Stimulated activated CD8-positive, alpha-beta memory T cell treated with anti-CD3 and anti-CD28 coated beads, Interleukin-15, amount 100 ng/mL, for 48 hours (primary cell): ENCODE data around the gene ENTPD3.
A peak's percentile ranks its signal among the peaks of the same experiment; 100 is the strongest.

Experiments used
- DNase-seq, 2 donors: peaks; one replicate each; pipeline ENCODE4 v3.0.0-alpha.2; 2020; ENCODE audit warnings: low read depth in 2 of 2

Gene ENTPD3

DNA sequence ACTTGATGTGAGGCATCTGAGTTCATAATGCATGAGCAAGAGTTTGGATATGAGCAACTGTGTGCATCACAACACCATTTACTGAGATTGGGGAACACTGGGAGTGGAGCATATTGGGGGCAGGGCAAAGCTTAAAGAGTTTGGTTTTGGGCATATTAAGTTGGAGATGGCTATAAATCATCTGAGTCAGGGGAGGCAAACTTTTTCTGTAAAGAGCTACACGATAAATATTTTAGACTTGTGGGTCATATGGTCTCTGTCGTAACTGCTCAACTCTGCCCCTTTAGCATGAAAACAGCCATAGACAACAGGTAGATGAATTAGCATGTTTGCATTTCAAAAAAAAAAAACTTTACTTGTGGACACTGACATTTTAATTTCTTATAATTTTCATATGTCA lies 20.0 kb downstream of the ENTPD3 start:
- no peak for DNase-seq

DNA sequence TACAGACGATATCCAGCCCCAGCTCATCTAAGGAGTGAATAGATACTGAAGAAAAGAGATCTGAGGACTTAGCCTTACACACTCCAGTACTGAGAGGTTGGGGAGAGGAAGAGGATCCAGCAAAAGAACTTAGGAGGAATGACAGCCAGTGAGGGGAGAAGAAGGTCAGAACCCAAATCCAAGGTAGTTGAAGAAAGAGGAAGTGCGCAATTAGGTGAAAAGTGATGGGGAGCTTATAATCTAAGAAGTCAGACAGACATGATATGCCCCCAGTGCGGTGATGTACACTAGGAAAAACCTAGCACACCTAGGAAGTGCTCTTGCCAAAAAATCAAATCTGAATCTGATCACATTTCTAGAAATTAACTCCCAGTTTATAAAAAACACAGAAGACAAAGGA lies 20.6 kb downstream of the ENTPD3 start:
- DNase-seq, result no peak

DNA sequence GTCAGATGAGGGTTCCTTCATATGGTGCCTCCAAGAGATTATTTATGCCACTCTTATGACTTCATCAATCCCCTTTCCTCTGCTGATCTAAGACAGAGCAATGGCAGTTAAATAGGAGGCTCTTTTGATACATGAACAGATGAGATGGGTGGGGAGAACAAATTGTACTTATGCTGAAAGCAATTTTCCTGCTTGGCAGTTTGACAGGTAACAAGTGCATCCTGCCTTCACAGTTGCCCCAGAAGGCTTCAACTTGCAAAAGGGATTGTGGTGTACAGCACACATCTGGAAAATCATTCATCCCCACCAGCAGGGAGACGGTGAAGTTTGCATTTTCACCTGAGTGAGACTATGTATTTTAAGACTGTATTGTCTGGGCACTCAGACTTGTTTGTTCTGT lies 27.3 kb downstream of the ENTPD3 start:
- DNase-seq, result no peak

DNA sequence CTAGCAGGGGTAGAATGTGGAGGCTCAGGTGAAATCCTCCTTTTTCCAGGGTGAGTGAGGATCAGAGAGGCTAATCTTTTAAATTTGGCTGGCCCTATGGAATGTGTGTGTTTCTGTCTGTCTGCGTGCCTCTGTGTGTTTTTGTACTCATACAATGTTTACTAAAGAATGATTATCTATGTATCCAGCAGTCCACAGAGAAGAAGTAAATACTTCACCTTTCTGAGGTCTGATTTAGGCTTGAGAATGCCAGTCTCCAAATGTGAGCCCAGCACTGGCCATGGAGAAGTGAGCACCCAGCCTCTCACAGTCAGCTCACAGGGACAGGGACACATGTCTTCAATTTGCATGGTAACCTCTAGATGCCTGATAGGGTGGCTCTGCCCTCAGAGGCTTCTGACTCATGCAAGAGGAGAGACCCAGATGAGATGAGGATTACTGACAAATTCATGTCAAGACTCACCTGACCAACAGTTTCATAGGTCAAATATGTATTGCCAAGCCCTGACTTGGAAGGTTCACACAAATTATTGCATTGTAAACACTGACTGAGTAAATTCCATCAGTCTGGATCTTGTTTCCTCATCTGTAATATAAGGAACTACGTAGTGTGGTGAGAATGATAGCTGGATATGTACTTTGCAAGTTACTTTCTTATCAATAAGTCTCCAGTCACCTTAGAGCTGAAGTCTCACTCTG lies 31.0 kb downstream of the ENTPD3 start:
- DNase-seq, result no peak

DNA sequence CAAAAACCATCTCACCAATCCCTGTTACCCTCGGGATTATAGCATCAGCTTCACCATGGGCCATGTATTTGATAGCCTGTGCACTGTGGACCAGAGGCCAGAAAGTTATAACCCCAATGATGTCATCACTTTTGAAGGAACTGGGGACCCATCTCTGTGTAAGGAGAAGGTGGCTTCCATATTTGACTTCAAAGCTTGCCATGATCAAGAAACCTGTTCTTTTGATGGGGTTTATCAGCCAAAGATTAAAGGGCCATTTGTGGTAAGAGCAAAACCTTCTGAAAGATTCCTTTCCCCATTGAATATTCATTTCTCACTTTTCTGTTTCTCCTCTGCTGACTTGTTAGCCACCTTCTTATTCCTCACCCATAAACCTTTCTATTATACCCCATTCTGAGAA lies 35.9 kb downstream of the ENTPD3 start:
- no peak for DNase-seq

DNA sequence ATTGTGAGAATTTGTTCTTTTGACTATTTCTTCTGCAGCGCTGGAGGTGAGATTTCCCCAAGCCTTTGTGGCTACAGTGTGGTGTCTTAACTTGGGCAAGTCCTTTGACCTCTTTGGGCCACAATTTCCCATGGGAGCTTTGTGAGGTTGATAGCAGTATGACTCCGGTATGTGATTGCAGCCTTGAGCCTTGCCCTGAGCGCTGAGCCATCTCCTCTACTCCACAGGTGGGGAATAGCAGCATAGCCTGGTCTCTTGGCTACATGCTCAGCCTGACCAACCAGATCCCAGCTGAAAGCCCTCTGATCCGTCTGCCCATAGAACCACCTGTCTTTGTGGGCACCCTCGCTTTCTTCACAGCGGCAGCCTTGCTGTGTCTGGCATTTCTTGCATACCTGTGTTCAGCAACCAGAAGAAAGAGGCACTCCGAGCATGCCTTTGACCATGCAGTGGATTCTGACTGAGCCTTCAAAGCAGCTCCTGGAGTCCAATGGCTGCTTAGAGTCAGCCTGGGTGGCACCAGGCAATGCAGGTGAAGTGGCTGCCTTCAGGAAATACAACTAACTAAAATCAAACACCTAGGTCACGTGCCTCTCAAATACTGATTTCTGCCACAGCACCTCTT lies 40.2 kb downstream of the ENTPD3 start:
- DNase-seq, result no peak

DNA sequence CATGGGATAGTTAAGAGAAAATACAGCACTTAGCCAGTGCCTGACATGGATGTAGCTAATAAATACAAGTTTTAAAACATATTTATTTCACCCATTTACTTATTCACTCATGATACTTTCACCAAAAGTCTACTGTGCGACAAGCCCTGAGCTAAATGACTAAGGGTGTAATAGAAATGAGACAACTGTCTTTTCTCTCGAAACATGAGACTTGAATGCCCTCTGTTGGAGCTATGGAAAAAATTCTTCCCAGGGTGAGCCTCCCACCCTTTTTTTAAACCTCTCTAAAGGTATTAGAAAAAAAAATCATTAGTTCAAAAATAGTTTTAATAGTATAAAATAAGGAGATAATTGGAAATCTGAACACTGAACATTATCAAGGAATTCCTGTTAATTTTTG lies 45.8 kb downstream of the ENTPD3 start:
- no peak for DNase-seq

DNA sequence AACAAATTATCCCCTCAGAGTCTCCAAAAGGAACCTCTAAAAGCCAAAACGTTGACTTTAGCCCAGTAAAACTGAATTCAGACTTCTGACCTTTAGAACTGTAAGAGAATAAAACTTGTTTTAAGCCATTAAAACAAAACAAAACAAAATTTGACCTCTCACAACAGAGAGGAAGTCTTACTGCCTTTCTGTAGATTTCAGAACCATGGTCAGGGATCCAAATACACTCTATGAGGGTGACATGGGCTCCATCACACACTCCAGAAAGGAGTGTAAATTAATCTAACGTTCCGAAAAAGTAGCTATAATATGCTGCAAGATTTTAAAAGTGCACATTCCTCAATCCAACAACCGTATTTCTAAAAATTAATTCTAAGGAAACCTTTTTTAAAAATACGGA lies 50.9 kb downstream of the ENTPD3 start:
- no peak for DNase-seq

DNA sequence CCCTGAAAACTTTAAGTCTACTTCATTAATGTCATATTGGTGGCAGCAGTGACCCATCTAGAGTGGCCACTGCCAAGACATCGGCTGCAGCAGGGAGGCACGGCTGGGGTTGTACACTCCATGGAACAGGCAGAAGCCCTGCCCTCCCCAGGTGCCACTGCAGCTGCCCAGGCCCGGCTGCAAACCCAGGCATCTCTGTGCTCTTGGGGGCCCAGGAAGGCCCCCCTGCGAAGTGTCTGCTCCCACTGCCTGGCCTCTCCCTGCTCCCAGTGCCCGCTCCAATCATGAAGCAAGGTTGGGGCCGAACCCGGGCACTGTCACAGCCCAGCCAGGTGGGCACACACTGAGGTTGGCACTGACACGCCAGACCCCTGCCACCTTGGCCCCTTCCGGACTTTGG lies 58.1 kb downstream of the ENTPD3 start:
- no peak for DNase-seq

DNA sequence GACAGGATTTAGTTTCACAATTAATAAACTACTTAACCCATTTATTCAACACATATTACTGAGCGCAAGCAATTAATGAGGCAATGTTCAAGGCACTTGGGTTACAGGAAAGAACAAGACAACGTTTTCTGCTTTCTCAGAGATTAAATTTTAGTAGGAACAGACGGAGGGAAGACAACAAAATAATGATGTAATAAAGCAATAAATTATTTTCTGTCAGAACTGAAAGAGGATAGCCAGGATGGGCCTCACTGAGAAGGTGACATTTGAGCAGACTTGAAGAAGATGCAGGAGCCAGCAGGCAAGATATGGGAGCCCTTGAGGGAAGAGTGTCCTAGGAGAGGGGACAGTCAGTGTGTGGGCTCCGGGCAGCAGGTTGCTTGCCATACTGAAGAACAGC lies 58.9 kb downstream of the ENTPD3 start:
- no peak for DNase-seq

DNA sequence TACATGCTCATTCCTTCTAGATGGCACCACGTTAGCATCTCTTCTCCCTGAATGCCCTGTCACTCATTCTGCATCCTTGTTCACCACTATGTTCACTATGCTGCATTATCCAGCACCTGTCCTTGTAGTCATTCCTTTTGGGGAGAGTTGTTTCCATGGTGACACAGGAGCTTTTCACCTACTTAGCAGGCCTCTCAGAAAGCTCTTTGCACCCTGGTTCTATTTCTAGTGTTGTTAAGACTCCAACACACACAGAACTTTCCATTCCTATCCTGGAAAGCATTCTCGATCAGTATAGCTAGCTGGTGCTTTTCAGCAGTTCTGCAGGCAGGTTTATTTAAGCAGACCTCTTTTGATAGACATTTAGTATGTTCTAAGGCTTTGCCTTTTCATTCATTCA lies 63.5 kb downstream of the ENTPD3 start:
- no peak for DNase-seq

DNA sequence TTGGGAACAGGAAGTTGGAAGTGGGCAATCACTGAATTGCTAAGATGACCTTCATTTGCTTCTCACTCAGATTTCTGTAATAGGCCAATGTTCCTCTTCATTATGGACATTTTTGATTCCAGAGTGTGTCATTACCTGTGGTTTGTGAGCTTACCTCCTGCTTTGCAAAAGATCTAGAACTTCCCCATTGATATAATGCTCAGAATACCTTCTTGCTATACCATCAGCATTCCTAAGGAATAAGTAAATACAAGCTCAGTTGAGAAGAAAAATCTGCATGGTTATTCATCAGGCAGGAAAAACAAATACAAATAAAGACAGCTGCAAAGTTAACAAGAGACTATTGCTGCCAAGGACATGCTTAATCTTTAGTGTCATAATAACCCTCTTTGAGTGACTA lies 64.6 kb downstream of the ENTPD3 start:
- no peak for DNase-seq

DNA sequence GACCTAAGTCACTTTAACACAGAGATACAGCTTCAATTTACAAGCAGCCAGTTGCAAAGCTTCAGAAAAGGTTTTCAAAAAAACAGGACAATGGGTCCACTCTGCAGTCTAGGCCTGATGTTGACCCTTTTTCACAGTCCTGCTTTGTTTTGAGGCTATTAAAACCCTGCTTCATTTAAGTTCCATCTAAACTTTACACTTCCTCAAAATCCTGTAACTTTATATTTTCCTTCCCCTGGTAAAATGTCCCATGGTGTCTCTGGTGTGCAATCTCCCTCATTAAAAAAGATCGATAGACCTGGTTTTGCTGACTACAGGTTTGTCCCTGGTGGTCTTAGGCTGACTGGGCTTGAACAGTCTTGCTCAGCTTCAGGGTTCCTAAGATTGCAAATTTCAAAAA lies 65.1 kb downstream of the ENTPD3 start:
- no peak for DNase-seq

DNA sequence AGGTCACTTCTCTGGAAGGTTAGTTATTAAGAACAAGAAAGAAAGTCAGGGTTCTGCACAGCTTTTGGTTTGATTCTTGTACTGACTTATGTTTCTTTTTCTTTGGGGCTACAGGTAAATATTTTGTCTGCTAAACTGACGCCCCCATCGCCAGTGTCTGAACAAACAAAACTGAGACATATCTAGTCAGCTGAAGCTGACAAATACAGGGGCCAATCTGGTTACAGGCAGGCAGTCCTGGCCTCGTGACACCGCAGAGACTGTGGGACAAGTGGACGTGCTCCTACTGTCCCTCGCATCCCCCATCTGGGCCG lies 65.5 kb downstream of the ENTPD3 start:
- DNase-seq, result no peak

DNA sequence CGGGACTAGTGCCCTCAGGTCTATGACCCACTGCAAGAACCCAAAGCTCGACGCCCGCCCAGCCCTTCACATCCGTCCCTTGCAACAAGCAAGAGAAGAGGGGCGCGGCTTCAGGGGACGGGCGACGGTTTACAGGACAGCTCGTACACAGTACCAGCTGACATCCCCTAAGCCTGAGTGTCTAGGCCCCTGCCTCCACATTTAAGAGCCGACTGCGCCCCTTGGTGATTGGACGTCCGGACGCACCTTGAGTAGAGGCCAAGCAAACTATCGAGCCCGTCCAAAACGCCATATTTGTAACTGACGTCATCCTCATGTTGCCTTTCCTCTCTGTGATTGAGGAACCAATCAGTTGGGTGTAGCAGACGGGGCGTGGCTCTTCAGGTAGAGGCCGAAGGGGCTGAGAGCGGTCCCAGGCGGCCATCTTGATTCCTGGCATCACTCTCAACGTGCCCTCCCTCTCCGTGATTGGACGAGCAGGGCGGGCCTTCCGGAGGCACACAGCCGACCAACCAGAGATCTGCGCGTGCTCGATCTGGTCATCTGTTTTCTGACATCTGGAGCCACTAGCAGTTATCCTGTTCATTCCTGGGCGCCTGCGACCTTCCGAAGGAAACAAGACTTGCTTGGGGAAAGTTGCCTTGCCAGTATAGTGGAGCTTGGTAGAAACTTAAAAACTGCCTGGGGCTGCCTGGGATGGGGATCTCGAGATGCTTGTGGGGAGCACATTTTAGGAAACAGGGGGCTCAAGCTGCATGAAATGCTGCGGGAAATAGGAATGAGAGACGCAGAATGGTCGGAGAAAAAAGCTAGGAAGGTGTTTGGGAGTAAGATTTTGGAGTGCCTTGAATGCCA lies 66.1 kb downstream of the ENTPD3 start:
- peak; percentile 94 to 96 for DNase-seq

DNA sequence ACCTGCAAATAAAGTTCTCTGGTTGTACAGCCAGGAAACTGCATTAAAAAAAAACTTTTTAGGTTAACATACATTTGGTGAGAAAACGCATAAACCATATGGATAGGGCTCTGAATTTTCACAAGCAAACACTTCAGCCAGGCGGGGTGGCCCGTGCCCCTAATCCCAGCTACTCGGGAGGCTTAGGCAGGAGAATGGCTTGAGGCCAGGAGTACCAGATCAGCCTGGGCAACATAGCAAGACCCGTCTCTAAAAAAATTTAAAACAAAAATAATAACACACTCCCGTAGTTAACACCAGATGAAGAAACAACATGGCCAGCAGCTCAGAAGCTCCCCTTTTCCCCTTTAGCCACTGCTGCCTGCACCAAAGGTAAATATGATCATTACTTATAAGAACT lies 66.9 kb downstream of the ENTPD3 start:
- DNase-seq, result no peak

DNA sequence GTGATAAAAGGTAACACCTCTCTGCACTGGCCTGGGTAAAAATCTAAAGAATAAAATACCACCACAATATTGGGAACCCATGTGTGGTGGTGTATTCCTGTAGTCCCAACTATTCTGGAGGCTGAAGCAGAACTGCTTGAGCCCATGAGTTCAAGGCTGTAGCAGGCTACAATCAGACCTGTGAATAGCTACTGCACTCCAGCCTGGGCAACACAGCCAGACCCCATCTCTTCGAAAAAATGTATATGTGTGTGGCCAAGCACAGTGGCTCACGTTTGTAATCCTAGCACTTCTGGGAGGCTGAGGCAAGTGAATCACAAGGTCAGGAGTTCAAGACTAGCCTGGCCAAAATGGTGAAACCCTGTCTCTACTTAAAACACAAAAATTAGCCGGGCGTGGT lies 68.3 kb downstream of the ENTPD3 start:
- no peak for DNase-seq

DNA sequence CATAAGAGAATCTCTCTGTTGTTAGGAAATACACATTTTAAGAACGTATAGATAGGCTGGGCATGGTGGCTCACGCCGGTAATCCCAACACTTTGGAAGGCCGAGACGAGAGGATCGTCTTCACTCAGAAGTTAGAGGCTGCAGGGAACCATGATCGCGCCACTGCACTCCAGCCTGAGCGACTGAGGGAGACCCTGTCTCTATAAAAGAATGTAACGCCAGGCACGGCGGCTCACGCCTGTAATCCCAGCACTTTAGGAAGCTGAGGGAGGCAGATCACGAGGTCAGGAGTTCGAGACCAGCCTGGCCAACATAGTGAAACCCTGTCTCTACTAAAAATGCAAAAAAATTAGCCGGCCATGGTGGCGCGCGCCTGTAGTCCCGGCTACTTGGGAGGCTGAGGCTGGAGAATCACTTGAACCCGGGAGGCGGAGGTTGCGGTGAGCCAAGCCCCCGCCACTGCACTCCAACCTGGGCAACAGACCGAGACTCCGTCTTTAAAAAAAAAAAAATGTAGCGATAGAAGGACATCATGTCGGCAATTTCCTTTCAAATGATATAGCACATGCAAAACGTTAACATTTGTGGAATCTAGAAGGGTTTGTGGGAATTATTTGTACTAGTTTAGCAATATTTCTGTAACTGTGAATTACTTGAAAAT lies 69.4 kb downstream of the ENTPD3 start:
- no peak for DNase-seq

DNA sequence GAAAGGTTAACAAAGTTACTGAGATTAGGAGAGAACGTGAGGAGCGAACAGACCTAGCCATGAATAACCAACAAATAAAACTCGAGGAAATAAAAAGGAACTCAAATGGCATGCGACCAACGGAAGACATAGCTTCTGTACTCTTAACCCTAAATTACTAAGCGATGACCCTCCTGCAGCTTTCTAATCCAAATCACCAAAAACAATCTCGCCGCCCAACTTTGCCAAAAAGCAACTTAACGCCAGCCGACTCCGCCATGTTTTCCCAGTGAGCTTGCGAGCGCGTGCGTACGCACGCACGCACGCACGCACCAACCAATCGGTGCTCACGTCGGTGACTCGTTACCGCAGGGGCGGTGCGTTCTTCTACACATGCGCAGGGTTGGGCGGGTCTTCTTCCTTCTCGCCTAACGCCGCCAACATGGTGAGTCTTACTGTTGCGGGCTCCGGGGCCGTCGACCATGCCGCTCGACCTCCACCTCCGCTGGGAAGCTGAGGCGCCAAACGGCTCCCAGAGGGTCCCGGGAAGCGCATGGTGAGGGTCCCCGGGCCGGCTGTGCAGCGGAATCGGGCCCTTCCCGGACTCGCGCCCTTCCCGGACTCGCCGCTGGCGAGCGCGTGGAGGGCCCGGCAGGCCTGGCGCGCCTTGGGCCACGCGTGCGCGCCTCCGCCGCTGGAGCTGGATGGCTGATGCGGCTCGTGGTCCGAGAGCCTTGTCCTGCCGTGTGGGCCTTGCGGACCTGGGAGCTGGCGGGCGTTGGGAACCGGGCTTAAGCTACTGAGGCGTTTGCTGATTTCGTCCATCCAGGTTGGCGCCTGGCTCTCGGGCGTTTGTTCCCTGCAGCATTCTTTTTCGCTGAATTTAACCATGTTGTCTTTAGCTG lies 70.2 kb downstream of the ENTPD3 start, which contains the start of gene RPL14:
Gene RPL14 (plus strand): TSS at position 400 of the 884 bp plus-strand sequence. CDS start 133 bp downstream, at position 533.
- DNase-seq, result peak; percentile 86 to 91

DNA sequence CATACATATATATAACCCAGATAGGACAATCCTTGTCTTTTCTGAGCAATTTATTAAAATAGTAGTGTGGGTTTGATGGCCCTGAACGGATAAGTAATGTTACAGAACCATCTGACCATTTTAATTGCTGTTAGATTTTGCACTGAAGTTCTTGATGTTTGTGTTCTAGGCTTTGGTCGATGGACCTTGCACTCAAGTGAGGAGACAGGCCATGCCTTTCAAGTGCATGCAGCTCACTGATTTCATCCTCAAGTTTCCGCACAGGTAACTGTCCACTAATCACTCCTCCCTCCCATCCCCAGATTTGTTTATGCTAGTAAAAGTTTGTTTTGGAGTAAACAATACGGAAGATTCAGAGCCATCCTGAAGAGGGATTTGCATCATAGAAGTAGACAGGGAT lies 71.5 kb downstream of the ENTPD3 start:
- no peak for DNase-seq

DNA sequence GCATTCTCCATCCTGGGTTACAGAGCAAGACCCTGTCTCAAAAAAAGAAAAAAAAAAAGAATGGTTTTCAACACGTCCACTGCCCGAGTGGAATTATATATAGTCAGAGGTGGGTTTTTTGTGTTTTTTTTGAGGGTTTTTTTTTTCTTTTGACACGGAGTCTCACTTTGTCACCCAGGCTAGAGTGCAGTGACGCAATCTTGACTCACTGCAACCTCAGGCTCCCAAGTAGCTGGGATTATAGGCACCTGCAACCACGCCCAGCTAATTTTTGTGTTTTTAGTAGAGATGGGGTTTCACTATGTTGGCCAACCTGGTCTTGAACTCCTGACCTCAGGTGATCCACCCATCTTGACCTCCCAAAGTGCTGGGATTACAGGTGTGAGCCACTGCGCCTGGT lies 73.5 kb downstream of the ENTPD3 start:
- DNase-seq, result peak in 1 of 2 donors; percentile 25
